Ammon's horn (tissue), 1 donor: ENCODE measurements around the gene KRTCAP2.
A peak's percentile ranks its signal among the peaks of the same experiment; 100 is the strongest.
"Not testable (repeated sequence)": the region's sequence is repeated elsewhere in the genome, so short reads cannot be mapped to it uniquely, and the experiment has no call there.

Experiments
- DNase-seq: peaks from one replicate; pipeline ENCODE4 v3.0.0-alpha.2; 2016; ENCODE audit warnings: low spot score

KRTCAP2 gene

DNA sequence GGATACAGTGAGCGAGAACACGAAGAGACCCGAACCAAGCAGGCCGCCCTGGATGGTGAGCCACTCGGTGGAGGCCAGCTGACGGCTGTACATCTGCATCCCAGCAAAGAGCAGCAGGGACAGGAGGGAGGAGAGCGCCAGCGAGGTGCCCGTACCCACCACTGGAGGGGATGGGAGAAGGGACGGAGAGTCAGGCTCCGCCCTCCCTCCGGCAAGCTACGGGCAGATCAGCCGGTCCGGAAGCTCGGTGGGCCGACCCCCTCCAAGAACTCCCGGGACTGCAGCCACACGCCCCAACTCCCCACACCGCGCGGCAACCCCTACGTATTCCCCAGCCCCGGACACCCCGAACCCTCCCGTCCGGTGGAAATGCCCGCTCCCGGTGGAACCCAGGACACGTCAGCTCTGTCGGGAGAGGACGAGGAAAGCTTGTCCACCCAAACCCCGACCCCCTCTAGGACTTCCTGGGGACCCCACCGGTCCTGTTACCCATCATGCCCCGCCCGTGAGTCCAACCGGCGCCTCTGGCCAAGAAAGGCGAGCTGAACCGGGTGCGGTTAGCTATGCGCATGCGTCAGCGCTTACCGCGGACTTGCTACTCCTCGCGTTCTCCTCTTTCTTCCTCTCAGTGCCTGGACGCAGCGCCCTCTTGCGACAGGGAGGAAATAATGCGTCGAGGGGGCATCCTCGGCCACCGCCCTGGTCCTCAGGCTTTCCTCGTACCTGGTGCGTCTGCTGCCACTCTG is at the start of gene KRTCAP2:
Gene KRTCAP2, minus strand, starts transcription at position 573 of the 746 bp plus-strand sequence. Its CDS starts 80 bp downstream, at position 493.
- DNase-seq: peak; percentile 97

DNA sequence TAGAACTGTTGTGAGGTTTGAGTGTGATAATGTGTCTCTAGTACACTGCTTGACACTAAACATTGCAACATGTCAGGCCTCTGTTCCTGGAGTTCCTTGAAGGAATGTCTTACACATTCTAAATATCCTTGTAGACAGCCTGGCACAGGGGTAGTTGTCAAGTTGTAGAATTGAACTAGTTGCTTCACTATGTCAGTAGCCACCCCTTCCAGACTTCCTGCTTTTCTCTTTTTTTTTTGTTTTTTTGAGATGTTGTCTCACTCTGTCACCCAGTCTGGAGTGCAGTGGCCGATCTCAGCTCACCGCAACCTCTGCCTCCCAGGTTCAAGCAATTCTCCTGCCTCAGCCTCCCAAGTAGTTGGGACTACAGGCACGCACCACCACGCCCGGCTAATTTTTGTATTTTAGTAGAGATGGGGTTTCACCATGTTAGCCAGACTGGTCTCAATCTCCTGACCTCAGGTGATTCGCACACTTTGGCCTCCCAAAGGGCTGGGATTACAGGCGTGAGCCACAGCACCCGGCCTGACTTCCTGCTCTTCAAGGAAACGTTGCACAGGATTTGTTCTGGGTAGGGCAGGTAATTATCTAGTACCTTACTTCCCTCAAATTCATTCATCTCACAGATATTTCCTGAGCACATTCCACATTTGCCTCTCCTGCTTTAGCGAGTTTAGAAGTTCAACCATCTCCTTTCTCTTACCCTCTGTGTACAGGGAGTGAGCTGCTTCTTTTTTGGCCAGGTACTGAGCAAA is 47.3 kb upstream of the KRTCAP2 start:
- not testable (repeated sequence) for DNase-seq

DNA sequence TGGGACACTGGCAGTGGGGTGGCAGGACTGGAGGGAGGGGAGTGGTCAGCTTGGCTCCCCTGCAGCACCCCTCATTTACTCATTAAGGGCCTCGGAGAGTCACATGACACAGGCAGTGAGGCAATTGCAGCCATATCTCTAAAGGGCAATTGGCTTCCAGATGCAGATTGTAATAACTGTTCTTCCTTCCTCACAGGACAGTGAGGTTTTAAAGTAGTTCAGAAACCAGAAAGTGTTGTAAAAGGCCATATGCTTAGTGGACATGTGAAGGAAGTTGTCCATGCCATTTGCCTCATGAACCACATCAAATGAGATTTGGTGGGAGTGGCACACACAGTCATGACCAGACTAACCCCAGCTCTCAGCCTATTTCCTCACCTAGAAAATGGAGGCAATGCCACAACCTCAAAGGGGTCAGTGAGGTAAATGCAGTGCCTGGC is 46.5 kb upstream of the KRTCAP2 start:
- DNase-seq: peak; percentile 73

DNA sequence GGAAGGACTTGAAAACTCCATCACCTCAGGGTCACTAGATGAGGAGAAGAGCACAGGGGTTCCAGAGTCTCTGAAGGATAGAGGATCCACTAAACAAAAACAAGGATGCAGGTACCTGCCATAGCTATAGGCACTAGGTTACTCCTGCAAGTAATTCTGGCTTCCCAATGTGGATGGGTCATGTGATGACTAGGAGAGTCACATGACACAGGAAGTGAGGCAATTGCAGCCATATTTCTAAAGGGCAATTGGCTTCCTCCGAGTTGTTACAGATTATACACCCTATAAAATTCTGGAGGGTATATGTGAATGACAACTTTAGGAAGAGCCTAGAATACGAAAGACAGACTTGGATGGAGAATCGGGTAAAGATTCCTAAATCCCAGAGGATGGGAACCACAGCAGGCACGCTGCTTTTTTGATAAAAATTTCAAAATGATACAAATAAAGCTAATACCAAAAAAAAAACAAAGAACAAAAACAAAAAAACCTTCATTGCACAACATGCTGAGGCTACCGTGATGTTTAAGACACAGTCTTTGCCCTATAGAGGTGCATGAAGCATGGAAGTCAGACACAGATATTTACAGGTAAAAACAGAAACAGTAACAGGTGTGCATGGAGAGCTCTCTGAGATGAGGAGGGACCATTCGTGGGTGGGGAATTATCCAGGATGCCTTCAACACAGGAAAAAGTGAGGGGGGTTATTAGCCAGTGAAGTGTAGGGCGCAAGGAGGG is 45.9 kb upstream of the KRTCAP2 start:
- DNase-seq: peak; percentile 90

DNA sequence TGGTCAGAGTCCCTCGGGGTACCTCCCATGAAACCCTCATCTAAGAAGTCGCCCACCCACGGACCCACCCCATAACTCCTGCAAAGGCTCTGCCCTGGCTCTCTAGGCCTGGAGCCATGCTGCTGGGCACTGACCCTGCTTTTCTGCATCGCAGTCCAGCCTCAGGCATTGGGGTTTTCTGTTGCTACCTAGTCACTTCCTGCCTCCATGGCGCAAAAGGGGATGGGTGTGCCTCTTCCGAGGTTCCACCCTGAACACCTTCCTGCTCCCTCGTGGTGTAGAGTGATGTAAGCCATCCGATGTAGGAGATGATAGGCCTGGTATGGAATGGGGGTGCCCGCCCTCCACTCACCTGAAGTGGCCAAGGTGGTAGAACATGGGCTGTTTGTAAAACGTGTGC is 41.6 kb upstream of the KRTCAP2 start:
- DNase-seq: not testable (repeated sequence)

DNA sequence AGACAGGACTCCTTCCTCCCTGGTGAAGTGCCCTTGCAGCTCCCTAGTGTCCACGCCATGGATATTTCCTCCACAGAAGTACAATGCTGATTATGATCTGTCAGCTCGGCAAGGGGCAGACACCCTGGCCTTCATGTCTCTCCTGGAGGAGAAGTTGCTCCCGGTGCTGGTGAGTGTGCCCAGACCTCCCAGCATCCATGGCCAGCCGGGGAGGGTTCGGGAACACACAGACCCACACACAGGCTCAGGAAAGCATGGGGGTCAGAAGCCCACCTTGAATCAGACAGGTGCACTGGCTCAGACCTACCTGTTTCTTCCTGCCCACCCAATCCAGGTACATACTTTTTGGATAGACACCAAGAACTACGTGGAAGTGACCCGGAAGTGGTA is 38.9 kb upstream of the KRTCAP2 start:
- DNase-seq: not testable (repeated sequence)

DNA sequence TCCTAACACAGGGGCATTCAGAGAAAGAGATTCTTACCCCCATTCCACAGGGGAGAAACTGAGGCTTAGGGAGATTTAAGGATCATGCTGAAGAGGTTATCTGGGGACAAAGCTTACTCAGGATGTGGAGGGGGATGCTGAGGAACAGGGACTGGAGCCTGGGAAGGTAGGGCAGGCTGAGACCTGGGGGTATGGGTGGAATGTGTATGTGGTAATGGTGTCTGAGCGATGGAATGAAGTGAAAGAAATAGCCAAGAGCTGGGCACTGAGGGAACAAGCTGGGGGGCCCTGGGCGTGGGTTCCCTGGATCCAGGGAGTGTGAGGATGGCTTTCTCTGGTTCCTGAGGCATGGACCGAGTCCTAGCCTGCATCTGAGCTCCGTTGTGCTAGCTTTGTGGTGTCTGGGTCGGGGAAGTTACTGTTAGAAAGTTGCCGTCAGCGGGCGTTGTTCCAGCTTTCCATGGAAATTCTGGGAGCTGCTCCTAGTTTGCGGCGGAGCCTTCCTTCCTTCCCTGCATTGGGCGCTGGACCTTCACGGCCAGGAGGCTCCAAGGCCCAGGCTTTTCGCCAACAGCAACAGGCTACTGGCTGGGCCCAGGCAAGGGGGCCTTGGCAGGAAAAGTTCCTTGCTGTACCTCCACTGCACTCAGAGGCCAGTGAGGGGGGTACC is 38.4 kb upstream of the KRTCAP2 start:
- DNase-seq: not testable (repeated sequence)

DNA sequence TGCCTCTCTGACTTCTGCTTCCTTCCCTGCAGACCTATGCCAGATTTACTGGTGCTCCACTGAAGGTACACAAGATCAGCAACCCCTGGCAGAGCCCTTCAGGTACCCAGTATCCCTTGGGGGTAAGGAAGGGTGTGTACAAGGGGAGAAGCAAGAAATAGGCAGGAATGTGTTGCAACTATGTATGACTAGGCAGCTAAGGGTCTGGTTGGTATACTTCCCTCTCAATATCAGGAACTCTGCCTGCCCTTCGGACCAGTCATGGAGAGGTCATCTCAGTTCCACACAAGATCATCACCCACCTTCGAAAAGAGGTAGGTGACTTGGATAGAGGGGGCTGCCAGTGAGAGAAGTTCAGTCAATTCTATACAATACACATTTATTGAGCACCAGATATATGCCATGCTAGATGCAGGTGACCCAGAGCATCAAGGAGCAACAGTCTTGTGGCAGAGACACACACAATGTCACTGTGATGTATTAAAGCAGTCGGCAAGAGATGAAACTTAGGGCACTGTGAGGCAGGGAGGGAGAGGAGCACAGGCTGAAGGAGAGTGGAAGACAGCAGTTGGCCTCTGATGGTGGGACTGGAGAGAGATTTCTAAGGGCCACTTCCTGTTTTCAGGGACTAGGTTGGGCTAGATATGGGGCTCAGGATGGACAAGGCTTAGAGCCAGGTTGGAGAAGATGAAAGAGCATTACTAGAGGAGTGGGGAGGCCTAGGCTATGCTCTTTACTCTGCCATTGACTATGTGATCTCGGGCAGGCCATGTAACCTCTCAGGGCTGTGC is 37.4 kb upstream of the KRTCAP2 start:
- no peak for DNase-seq

DNA sequence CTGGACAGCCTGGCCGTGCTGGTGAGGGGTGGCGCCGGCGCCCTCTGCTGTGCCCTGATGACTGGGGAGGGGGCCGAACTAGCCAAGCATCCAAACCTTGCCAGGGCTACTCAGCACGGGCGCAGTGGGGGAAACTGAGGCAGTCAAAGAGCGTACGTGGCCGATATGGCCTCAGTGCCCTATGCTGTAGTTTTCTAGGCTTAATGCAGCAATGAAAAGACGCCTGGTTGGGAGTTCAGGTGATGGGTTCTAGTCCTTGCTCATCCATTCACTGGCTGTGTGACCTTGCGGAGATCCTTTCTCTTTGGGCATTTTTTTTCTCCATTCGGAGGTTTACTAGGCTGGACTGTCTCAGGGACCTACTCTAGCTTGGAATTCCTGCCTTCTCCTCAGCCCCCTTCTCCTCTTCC is 36.2 kb upstream of the KRTCAP2 start:
- no peak for DNase-seq

DNA sequence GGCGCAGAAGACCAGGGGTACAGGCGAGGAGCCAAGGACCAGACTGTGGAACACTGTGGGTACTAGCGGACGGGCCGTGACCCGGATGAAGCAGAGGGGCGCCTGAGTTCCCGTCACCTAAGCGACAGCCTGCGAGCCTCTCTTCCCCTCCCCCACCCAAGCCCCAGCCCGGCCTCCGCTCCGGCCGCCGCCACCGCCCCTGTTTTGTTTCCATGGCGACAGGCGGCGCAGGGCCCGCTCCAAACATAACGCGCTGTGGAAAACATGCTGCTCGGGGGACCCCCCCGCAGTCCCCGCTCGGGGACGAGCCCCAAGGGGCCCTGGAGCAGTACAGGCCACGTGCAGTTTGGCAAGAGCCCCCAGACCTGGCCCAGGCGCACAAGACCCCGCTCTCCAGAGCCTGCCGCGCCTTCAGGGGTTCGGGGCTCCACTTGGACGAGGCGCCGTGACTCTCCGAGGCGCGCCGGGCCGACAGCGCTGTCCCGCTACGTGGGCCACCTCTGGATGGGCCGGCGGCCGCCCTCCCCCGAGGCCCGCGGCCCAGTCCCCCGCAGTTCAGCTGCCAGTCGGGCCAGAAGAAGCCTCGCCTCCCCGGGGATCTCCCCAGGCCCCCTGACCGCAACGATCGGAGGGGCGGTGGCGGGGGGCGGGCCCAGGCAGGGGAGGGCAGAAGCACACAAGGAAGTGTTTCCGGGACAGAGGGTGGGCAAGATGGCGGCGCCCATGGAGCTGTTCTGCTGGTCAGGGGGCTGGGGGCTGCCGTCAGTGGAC is 35.6 kb upstream of the KRTCAP2 start, which contains the start of gene MTX1:
Gene MTX1, plus strand, starts transcription at position 155 of the 771 bp plus-strand sequence. Its CDS starts 110 bp downstream, at position 265.
- DNase-seq: peak; percentile 91

DNA sequence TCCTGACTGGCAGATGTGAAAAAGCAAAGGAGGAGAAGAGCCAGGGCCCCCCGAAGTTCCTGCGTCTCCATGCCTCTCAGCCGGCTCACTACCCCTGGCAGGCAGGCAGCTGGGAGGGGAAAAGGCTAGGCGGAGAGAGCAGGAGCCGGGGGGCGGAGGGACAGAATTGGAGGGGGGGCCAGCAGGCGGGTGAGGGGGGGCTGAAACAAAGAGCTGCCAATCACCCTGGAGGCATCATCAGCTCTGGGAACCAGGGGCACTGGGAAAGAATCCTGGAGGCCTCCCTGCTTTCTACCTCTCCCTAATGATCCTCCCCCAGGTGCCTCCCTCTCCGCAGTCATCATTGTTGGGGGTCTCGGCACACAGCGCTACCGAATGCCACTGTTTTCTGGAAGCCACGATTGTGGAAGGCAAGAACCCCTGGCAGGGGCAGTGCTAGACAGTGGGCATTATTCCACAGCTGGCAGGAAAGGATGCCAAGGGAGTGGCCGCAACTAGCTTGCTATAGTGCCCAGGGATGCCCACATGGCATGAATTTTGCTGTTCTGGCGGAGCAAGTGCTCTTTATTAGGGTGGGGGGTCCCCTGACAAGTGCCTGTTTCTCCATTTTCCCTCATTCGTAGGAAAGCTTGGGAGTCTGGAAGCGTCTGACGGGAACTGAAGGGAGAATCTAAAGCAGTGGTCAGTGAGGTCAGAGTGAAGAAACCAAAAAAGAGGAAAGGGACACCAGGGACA is 34.9 kb upstream of the KRTCAP2 start, which contains the start of gene THBS3:
Gene THBS3, minus strand, starts transcription at position 92 of the 735 bp plus-strand sequence. Its CDS starts 21 bp downstream, at position 71.
- peak; percentile 63 for DNase-seq

DNA sequence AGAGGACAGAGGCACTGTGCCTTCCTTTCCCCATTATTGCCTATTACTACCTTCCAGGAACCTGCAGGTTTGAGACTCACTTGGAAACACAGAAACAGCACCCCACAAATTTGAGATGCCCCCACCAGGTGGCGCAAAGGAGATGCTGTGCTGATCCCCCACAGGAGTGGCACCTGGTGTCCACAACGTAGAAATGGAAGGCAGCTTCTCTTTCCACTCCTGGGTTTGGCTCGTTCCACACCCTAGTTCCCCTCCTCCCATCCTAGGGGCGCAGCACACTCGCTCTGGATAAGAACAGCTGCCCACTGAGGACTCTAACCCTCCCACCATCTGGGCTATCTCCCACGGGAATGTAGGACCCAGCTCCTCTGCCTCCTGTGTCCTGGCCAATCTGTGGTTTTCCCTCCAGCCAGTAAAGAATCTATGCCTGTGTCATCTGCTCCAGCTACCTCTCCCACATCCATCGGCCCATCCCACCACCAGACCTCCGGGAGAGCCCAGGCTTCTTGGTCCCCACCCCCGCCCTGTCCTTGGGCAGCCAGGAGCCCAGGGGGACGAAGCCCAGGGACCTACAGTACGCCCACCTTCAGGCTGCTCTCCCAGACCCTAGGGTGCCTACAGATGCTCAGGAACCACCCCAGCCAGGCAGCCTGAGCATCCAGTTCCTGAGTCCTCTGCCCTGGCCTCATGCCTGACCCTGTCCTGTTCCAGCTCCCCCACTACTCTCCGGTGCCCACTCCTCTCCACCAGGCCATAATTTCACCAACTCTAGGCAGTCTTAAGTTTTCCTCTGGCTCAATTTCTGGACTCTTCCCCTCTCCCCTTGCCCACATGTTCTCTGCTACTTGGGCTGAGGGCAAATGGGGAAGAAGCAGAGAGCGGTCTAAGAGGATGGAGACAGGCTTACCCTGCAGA is 34.0 kb upstream of the KRTCAP2 start:
- peak; percentile 80 for DNase-seq

DNA sequence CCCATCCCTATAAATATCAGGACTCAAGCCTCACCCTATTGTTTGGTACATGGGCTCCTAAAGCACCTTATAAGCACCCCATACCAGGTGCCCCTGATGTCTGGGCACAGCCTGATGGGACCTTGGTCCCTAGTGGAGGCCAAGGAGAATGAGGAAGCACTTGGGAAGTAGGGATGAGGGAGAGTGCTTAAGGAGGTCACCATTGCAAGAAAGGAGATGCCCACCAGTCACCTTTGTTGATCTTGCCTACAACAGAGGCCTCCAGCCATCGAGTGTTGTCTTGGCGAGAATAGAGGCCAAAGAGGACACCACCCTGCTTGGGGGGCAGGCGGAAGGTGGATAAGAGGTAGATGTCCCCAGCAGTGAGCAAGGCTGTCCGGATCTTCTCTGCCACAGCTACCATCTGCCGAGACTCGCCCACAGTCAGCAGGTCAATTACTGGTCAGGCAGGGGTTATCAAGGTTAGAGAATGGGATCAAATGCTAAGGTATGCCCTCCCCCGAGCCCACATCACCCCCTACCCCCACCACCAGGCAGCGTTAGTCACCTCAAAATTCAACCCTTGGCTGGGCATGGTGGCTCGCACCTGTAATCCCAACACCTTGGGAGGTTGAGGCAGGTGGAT is 33.0 kb upstream of the KRTCAP2 start:
- no peak for DNase-seq

DNA sequence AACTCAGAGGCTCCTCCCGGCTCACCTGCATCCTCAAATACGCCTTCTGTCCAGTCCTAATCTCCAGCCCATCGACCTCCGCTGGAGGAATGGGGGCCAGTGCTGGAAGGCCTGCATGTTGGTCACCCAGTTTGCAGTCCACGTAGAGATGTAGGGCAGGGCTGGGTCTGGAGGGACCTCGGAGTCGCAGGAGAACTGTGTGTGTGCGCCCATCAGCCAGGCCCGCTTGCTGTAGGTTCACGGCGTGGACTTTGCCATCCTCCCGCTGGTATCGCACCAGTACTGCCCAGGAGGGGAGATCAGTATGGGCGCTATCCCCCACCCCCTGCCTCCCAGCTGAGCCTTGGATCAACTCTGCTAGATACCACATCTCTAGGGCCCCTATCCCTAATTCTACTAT is 31.9 kb upstream of the KRTCAP2 start:
- DNase-seq: no peak

DNA sequence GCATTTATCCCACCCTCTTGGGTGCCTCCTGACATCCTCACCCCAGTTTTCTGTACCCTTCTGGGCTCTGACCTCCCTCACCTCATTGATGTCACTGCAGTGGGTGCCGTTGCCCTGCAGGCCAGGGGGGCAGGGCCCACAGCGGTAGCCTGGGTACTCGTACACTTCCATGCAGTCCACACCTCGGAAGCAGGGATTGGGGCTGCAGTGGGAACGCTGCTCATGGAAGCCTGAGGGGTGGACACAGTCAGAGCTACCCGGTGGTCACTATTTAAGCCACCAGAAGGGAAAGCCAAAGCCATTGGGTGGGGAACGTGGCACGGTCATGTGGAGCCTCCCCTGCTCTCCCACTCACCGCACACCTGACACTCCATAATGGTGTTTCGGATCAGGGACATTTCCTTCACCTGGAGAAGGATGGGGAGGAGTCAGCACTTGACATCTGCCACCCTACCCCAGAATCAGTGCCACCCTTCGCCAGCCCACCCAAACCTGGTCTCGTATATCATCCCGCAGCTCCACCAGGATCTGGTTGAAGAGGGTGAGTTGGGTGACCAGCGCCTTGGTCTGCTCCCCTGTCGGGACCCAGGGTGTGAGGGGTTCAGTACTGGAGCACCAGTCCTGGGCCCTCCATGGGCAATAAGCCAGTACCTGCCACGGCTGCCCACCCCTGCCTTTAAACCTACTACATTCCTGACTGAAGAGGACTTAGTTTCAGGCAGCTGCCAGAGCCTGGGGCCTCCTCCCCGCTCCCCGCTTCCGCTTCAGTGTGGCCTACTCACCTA is 29.8 kb upstream of the KRTCAP2 start:
- no peak for DNase-seq

DNA sequence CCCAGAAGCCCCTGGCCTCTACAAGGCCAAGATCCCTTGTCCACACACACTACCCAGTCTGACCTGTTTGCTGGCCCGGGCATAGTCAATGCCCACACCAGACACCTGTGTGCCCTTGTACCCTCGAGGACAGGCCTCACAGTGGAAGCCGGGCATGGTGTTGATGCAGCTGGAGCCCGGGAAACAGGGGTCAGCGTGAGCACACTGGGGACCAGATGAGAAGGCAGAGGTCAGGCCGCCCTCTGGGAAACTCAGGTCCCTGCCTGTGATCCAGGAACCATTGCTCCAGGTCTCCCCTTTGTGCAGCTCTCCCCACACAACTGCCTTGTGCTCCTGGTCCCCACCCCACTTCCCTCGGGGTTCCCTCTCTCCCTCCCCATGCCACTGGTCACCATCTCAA is 29.1 kb upstream of the KRTCAP2 start:
- no peak for DNase-seq

DNA sequence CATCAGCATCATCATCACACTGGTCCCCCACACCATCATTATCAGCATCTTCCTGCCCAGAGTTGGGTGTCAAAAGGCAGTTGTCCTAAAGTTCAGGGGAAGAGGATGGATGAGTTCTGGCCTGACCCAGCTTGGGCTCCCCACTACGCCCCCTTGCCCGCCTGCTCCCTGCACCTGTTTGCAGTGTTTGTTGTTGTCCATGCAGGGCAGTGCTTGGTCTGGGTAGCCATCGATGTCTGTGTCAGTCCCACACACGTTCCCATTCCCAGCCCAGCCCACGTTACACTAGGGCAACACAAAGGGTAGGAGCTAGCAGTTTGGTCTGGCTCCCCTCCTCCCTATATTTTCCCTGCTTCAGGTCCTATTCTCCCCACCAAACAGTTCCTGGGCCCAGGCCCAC is 27.8 kb upstream of the KRTCAP2 start:
- no peak for DNase-seq
